SKM-1 treated with dmso at 0.1 percent for 144 hours (cell line): ENCODE data around the gene MARCHF5.
"Not testable (repeated sequence)": the region's sequence is repeated elsewhere in the genome, so short reads cannot be mapped to it uniquely, and the experiment has no call there.

Source experiments
- DNase-seq: peaks from one replicate; lab custom pipeline; 2025; ENCODE audit not compliant: unreplicated experiment; lab: John Stamatoyannopoulos, UW

MARCHF5 gene

DNA sequence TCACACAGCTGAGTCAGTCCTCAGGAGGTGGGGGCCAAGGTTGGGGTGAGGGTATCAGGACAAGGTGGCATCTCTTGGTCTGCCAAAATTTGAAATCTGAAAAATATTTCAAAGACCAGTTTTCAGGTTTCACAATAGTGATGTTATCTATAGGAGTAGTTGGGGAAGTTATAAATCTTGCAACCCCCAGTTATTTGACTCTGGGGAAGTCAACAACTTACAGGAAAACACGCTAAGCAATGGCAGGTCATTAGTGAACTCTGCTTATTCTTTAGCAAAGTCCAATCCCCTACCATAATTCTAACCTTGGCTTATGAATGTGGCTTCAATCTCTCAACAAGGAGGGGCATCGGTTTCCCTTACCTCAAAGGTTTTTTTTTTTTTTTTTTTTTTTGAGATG is 94.9 kb downstream of the MARCHF5 start:
- peak; percentile 16 for DNase-seq

DNA sequence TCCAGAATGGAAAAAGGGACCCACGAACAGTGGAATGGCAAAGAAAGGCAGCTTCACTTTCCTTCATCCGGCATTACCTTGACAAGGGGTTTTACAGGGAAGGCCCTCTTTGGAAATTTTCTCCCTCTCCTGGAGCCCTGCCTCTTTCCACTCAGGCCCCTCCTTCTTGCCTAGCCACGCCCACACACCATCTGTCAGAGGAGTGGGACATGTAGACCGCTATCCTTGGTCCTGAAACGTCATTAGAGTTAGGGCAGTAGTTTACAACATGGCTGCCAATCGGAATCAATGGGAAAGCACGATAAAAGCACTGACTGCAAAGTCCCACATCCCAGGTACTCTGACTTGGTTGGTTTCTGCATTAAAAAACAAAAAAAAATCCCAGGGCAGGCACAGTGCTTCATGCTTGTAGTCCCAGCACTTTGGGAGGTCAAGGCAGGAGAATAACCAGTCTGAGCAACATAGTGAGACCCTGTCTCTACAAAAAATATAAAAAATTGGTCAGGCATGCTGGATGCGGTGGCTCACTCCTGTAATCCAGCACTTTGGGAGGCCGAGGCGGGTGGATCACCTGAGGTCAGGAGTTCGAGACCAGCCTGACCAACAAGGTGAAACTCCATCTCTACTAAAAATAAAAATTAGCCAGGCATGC is 96.4 kb downstream of the MARCHF5 start:
- no peak for DNase-seq

DNA sequence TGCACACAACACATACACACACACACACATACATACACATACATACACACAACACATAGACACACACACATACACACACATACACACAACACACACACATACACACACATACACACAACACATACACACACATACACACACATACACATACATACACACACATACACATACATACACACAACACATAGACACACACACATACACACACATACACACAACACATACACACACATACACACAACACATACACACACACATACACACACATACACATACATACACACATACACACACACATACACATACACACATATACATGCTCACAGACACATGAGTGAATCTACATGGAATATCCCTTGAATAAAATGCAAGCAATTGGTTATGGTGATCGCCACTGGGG is 102.2 kb downstream of the MARCHF5 start:
- DNase-seq = not testable (repeated sequence)

GRCh38 chr10:92395271-92395670 is 104.3 kb downstream of the MARCHF5 start:
- no peak for DNase-seq

- DNase-seq = not testable (repeated sequence)
Measured at GRCh38 chr10:92402234-92402633, 111.3 kb downstream of the MARCHF5 start.
